Measurements from ENCODE around the gene C22orf23. TPM values are rescaled to one million over a fixed set of nuclear protein-coding genes. Genes with fewer than 3 reads are reported as not detected.

C22orf23 gene
- total RNA-seq, 1 experiment from 2014 or later: 0.47 TPM

DNA sequence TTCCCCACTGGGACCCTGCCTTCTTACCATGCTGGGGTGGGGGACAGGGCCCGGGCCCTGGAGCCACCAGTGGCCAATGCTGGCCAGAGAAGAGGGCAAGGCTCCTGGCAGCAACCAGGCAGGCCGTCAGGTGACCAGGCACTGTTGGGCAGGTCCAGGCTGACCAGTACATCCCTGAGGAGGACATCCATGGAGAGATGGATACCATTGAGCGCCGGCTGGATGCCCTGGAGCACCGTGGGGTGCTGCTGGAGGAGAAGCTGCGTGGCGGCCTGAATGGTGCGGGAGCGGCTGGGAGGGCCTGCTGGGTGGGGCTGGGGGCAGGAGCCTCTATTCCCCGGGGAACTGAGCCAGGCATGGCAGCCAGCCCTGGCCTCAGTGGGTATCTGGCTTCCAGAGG is 21.0 kb downstream of the C22orf23 start:
- Histone ChIP-seq H2AFZ (ENCODE audit: low read depth, low read length, poor library complexity, severe bottlenecking) (no peak overlapping the region), H3K4me1 (ENCODE audit: control insufficient read depth in 1 of 2, insufficient read depth in 2 of 2, low read length in 2 of 2) (peaks cover 13 to 18% of the 10 kb centered on the region in 2 experiments), H3K4me3 (replicated peaks in 1 of 2; ENCODE audit: low read depth in 1 of 2, low read length in 2 of 2) (no peak overlapping the region), H3K9ac (ENCODE audit: low read length) (no peak overlapping the region), H4K20me1 (ENCODE audit: insufficient read depth) (no peaks in the 10 kb centered on the region), H3K27ac (ENCODE audit: low read depth, low read length) (no peak overlapping the region), H3K4me2 (ENCODE audit: low read length) (no peak overlapping the region), H3K9me2 (ENCODE audit: insufficient read depth) (no peaks in the 10 kb centered on the region), H3K9me3 (ENCODE audit: control insufficient read depth in 1 of 2, insufficient read depth in 1 of 2, low read depth in 1 of 2, low read length in 2 of 2) (no peaks in the 10 kb centered on the region), H3K79me2 (ENCODE audit: insufficient read depth, low read length) (no peaks in the 10 kb centered on the region), H3K36me3 (ENCODE audit: control insufficient read depth in 1 of 2, insufficient read depth in 2 of 2, low read length in 2 of 2) (peaks cover 8 to 11% of the 10 kb centered on the region in 2 experiments; a peak in 2 of 4 replicates), H3K27me3 (ENCODE audit: insufficient read depth, low read length) (no peaks in the 10 kb centered on the region)
- POLR2A ChIA-PET: no interaction called here
- no peak for ATAC-seq
- intact Hi-C loops (cut with micrococcal nuclease): loop anchor here (10.0 kb wide), 1 partner anchor 48 kb away; no protein-coding TSS in a partner anchor
- RAD21 ChIA-PET (ENCODE audit: low non-redundant PET in 1 of 2, low total read pairs in 2 of 2, uncharacterized antibody in 2 of 2, unreplicated experiment in 2 of 2): no interaction called here
- no TSS peak for BruUV-seq (replicated peaks)
- TF ChIP-seq POLR2AphosphoS5 (IDR thresholded peaks at IDR 0.05; ENCODE audit: low read depth, low read length) (no peak), SRF (IDR thresholded peaks at IDR 0.05; ENCODE audit: low read depth) (no peak), SP1 (IDR thresholded peaks at IDR 0.05; ENCODE audit: low read depth) (no peak), JUND (IDR thresholded peaks at IDR 0.05) (no peak), REST (IDR thresholded peaks at IDR 0.05; ENCODE audit: low read depth) (no peak), ATF3 (IDR thresholded peaks at IDR 0.05) (no peak), CBX3 (IDR thresholded peaks at IDR 0.05; ENCODE audit: low read depth) (no peak), POLR2A (IDR thresholded peaks at IDR 0.05; ENCODE audit: borderline replicate concordance, extremely low read depth, insufficient read depth, insufficient read length) (no peak), RAD21 (IDR thresholded peaks at IDR 0.05; ENCODE audit: low read depth) (no peak), ZFX (IDR thresholded peaks at IDR 0.05) (no peak), YY1 (IDR thresholded peaks at IDR 0.05; ENCODE audit: extremely low read depth, insufficient replicate concordance, low read depth, low read length) (no peak), MAX (IDR thresholded peaks at IDR 0.05) (no peak), FOSL1 (IDR thresholded peaks at IDR 0.05; ENCODE audit: low read depth) (no peak)
- no peak for DNase-seq (ENCODE audit: low read depth, low spot score)
- CTCF ChIA-PET: interaction anchor here (2.2 kb wide), 1 partner anchor 69 kb away, joined by 6 read pairs; no protein-coding TSS in a partner anchor
